Caco-2 (cell line): ENCODE results near the gene HSD17B7. TPM values are rescaled to one million over a fixed set of nuclear protein-coding genes. Genes with fewer than 3 reads are reported as not detected.
"Not testable (repeated sequence)": the region's sequence is repeated elsewhere in the genome, so short reads cannot be mapped to it uniquely, and the experiment has no call there.

Experiments used
- BruUV-seq: library from RNA; stranded (reverse); fragments of 400-500 nt; replicated peaks from 2 replicates; lab custom pipeline; 2021; lab: Mats Ljungman, UMichigan
- CTCF ChIA-PET: fragments of 300-600 bp; sonication (Branson Sonifier 250); formaldehyde crosslinking; loops from one replicate; lab custom pipeline; 2022; ENCODE audit warnings: antibody characterized with exemption; lab: Charles Lee
- POLR2A ChIA-PET: fragments of 300-600 bp; sonication (Branson Sonifier 250); formaldehyde crosslinking; loops from one replicate; lab custom pipeline; 2022; ENCODE audit warnings: antibody characterized with exemption; lab: Charles Lee
- DNase-seq, 2 experiments: peaks; one replicate each; pipeline versions ENCODE4 v3.0.0 to v3.0.0-alpha.2; 2020 to 2022
- H3K27me3 ChIP-seq: replicated peaks from 2 replicates; pipeline ENCODE4 v1.6.0; 2011; ENCODE audit warnings: low read length; ENCODE audit not compliant: control insufficient read depth, insufficient read depth
- H3K36me3 ChIP-seq: 2 replicates; pipeline ENCODE4 v1.5.1; 2011; ENCODE audit warnings: low read length; ENCODE audit not compliant: control insufficient read depth, insufficient read depth
- H3K4me1 ChIP-seq: fragments of 250-450 bp; sonication (Bioruptor Pico); 2 replicates; pipeline ENCODE4 v1.5.1; 2020; ENCODE audit warnings: mild to moderate bottlenecking
- H3K4me3 ChIP-seq: 2 replicates; pipeline ENCODE4 v1.5.1; 2011; ENCODE audit warnings: low read depth, mild to moderate bottlenecking, control low read depth, low read length
- H3K9me3 ChIP-seq: fragments of 250-450 bp; sonication (Bioruptor Pico); 2 replicates; pipeline ENCODE4 v1.5.1; 2020; ENCODE audit warnings: mild to moderate bottlenecking, moderate library complexity
- H3K27ac Mint-ChIP-seq: one replicate; pipeline ENCODE4 v1.8.0; 2022; ENCODE audit warnings: mixed read lengths; ENCODE audit not compliant: unreplicated experiment
- H3K27me3 Mint-ChIP-seq: one replicate; pipeline ENCODE4 v1.8.0; 2022; ENCODE audit warnings: mixed read lengths; ENCODE audit not compliant: insufficient read depth, unreplicated experiment
- H3K36me3 Mint-ChIP-seq: one replicate; pipeline ENCODE4 v1.8.0; 2022; ENCODE audit warnings: mild to moderate bottlenecking, mixed read lengths; ENCODE audit not compliant: insufficient read depth, unreplicated experiment
- H3K4me1 Mint-ChIP-seq: one replicate; pipeline ENCODE4 v1.8.0; 2022; ENCODE audit warnings: low read depth, mixed read lengths; ENCODE audit not compliant: unreplicated experiment
- H3K4me3 Mint-ChIP-seq: one replicate; pipeline ENCODE4 v1.8.0; 2022; ENCODE audit warnings: mild to moderate bottlenecking, moderate library complexity, mixed read lengths; ENCODE audit not compliant: unreplicated experiment
- H3K9me3 Mint-ChIP-seq: one replicate; pipeline ENCODE4 v1.8.0; 2022; ENCODE audit warnings: mixed read lengths; ENCODE audit not compliant: unreplicated experiment
- intact Hi-C: fragments of 100-400 bp; cut with micrococcal nuclease; formaldehyde crosslinking; loops from one replicate; pipeline ENCODE4 v1.10.0; 2022; ENCODE audit not compliant: unreplicated experiment
- total RNA-seq: library from RNA; stranded (reverse); gene quantifications from 2 replicates; pipeline ENCODE4 v1.2.3, GENCODE V29; 2022
- TF ChIP-seq, protein P1 (sequence below), 2 experiments: fragments of 200-600 bp in 1 of 2; IDR thresholded peaks; 1 replicate in 1 of 2; 2 replicates in 1 of 2; pipeline versions ENCODE4 v1.5.1 to v1.8.0; 2011 to 2022; ENCODE audit warnings: antibody characterized with exemption in 1 of 2, control low read depth in 1 of 2, inconsistent platforms in 1 of 2, low read depth in 1 of 2, low read length in 1 of 2, mild to moderate bottlenecking in 1 of 2, moderate library complexity in 1 of 2; ENCODE audit not compliant: insufficient read depth in 1 of 2, severe bottlenecking in 1 of 2, unreplicated experiment in 1 of 2

Gene HSD17B7
- total RNA-seq, 1 experiment from 2014 or later, result 31.9 TPM

DNA sequence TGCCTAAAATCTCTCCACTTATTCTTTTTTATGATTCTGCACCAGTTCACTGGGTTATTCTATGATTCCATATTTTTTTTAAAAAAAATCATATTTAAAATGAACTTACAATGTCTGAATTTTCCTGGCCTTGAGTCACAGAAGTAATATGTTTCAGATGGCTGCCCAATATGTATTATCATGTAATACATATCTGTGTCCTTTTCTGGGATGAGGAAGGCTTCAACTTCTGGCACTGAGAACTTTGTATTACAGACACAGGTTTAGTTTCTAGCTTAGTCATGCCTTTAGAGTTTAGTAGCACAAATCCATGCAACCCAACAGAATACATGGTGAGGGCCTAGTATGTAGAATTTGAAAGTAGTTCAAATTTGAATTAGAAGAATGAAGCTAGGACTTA is 7.8 kb upstream of the HSD17B7 start:
- H3K9me3 ChIP-seq, result no peaks in the 10 kb centered on the region
- ChIA-PET POLR2A (no interaction called here), CTCF (no interaction called here)
- no peak overlapping the region for H3K4me3 Mint-ChIP-seq
- no TSS peak for BruUV-seq
- H3K36me3 ChIP-seq, result no peaks in the 10 kb centered on the region
- no peaks in the 10 kb centered on the region for H3K4me1 ChIP-seq
- H3K27me3 Mint-ChIP-seq, result no peaks in the 10 kb centered on the region
- no peak for DNase-seq
- no peaks in the 10 kb centered on the region for H3K36me3 Mint-ChIP-seq
- TF ChIP-seq, protein P1, sequence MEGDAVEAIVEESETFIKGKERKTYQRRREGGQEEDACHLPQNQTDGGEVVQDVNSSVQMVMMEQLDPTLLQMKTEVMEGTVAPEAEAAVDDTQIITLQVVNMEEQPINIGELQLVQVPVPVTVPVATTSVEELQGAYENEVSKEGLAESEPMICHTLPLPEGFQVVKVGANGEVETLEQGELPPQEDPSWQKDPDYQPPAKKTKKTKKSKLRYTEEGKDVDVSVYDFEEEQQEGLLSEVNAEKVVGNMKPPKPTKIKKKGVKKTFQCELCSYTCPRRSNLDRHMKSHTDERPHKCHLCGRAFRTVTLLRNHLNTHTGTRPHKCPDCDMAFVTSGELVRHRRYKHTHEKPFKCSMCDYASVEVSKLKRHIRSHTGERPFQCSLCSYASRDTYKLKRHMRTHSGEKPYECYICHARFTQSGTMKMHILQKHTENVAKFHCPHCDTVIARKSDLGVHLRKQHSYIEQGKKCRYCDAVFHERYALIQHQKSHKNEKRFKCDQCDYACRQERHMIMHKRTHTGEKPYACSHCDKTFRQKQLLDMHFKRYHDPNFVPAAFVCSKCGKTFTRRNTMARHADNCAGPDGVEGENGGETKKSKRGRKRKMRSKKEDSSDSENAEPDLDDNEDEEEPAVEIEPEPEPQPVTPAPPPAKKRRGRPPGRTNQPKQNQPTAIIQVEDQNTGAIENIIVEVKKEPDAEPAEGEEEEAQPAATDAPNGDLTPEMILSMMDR (IDR thresholded peaks at IDR 0.05; ENCODE audit: insufficient read depth in 1 of 2, low read depth in 1 of 2, low read length in 1 of 2, severe bottlenecking in 1 of 2, unreplicated experiment in 1 of 2), result no peak
- no peaks in the 10 kb centered on the region for H3K4me1 Mint-ChIP-seq
- H3K27me3 ChIP-seq, result no peaks in the 10 kb centered on the region
- intact Hi-C loops, result no loop called here
- no peak overlapping the region for H3K4me3 ChIP-seq
- H3K9me3 Mint-ChIP-seq, result no peaks in the 10 kb centered on the region
- no peak overlapping the region for H3K27ac Mint-ChIP-seq

DNA sequence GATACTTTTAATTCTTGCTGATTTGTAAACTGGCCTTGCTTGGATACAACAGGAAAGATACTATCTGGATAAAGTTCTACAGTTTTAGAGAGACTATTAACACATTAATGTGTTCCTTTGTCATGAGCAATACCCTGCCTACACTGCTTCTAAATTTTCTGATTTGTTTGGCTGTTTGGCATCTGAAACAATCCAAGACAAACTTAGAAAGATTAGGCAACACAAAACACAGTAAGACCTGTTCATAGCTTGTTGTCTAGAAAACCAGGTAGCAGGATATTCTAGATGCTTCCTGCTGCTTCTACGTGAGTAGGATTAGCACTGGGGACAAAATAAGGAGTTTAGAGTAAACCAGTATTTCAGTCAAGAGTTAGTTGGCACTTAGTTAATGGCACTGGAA is 5.6 kb upstream of the HSD17B7 start:
- CTCF ChIA-PET, H3K4me1 Mint-ChIP-seq, intact Hi-C loops, H3K27ac Mint-ChIP-seq, POLR2A ChIA-PET, H3K9me3 Mint-ChIP-seq, H3K9me3 ChIP-seq, H3K36me3 ChIP-seq, H3K27me3 Mint-ChIP-seq, H3K4me3 ChIP-seq, H3K27me3 ChIP-seq, H3K4me3 Mint-ChIP-seq, H3K4me1 ChIP-seq, DNase-seq, H3K36me3 Mint-ChIP-seq, BruUV-seq: not testable (repeated sequence)

DNA sequence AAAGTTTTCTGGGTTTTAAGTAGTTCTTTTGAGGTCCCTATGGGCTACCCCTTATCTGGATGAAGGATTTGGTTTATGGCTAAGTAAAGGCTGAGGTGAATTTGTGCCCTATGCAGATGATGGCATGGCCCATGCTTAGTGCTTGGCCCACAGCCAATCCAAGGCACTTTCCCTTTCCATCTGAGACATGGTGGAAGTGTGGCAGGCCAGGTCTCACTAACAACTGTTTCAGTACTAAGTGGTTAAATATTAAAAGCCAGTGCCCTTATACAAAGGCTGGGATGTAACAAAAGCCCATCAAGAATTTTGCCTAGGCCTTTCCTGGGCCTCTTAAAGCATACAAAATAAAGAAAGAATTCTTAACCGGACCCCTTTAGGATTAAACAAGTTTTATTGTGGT is 1.7 kb upstream of the HSD17B7 start:
- H3K4me3 ChIP-seq, H3K9me3 Mint-ChIP-seq, intact Hi-C loops, H3K27me3 ChIP-seq, H3K27me3 Mint-ChIP-seq, H3K4me1 ChIP-seq, H3K36me3 Mint-ChIP-seq, BruUV-seq, H3K36me3 ChIP-seq, CTCF ChIA-PET, H3K4me1 Mint-ChIP-seq, POLR2A ChIA-PET, H3K9me3 ChIP-seq: not testable (repeated sequence)
- Mint-ChIP-seq H3K4me3 (peak overlapping the region; percentile 27), H3K27ac (peak overlapping the region; percentile 69)
- DNase-seq, result peak; percentile 33 to 38

DNA sequence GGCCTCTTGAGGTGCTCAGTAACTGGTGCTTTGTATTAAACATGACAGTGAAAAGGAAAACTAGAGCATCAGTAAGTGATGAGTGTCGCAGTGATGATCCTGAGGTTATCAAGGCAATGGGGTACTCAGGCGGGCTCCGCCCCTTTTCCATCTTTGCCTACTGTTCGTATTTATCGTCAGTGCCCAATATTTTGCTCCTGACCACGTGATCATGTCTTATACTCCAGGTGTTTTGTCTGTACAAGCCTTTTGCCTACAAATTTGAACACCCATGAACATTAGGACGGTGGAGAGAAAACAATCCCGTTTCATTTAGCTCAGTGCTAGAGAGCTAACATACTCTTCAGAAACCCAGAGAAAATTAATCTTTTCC is 469 bp downstream of the HSD17B7 start:
- Mint-ChIP-seq H3K27ac (peak overlapping the region; percentile 86), H3K4me3 (peak overlapping the region; percentile 77)
- POLR2A ChIA-PET, H3K27me3 Mint-ChIP-seq, H3K27me3 ChIP-seq, H3K4me1 Mint-ChIP-seq, H3K9me3 ChIP-seq, H3K4me1 ChIP-seq, intact Hi-C loops, H3K36me3 Mint-ChIP-seq, CTCF ChIA-PET, H3K36me3 ChIP-seq, H3K9me3 Mint-ChIP-seq: not testable (repeated sequence)
- peak overlapping the region; percentile 51 for H3K4me3 ChIP-seq
- DNase-seq, result peak in 1 of 2 experiments; percentile 11
- TSS peak; percentile 77 for BruUV-seq

DNA sequence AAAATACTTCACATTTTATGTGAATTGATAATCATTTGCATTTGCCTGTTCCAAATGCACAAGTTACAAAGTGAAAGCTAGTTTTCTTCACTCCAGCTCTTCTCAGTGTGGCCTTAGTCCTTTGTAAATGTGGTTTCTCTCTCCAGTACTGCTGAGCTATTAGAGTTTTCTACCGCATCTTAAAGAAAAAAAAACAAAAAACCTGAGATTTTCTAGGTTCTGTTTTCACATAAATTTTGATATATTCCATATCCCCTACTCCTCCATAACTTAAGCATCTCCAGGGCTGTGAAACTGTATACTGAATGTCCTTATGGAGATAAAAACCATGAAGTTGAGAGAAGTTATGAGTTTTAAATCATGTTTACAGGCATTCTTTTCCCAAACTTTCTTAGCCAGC is 3.8 kb downstream of the HSD17B7 start:
- POLR2A ChIA-PET, BruUV-seq, H3K4me1 Mint-ChIP-seq, H3K4me3 Mint-ChIP-seq, H3K27me3 ChIP-seq, H3K4me1 ChIP-seq, H3K36me3 ChIP-seq, DNase-seq, H3K9me3 Mint-ChIP-seq, H3K9me3 ChIP-seq, intact Hi-C loops, H3K4me3 ChIP-seq, H3K27me3 Mint-ChIP-seq, H3K27ac Mint-ChIP-seq, CTCF ChIA-PET: not testable (repeated sequence)
- H3K36me3 Mint-ChIP-seq, result peaks cover 23% of the 10 kb centered on the region

DNA sequence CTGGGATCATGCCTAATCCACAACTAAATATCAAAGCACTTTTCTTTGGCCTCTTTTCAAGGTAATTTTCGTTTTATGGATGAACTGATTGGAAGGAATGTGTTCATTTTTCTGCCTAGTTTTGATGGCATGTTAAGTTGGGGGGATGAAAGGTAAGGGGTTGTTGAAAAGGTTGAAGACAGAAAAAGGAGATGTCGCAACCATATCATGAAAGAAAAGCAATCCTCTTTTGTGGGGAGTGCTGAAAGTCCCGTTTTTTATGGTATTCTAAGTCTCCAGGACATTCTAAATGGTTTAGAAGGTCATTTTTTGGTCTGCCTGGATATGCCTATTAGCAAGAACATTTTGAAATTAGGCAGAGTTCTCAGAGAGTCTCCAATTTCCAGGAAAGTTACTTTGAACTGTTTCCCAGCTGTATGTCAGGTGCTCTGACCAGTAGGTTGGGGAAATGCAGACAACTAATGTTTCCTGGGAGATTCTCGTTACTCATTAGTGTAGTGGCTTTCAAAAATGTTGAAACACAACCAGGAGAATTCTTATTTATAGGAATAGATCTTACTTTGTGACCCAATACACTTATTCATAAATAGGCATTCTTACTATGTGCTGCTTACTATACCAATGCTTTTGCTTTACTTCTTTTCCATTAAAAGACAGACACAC is 6.2 kb downstream of the HSD17B7 start:
- H3K36me3 Mint-ChIP-seq, result peaks cover 43% of the 10 kb centered on the region
- H3K27me3 Mint-ChIP-seq, POLR2A ChIA-PET, H3K4me1 Mint-ChIP-seq, H3K4me3 ChIP-seq, H3K27ac Mint-ChIP-seq, H3K9me3 Mint-ChIP-seq, DNase-seq, CTCF ChIA-PET, H3K4me3 Mint-ChIP-seq, BruUV-seq, H3K27me3 ChIP-seq, H3K9me3 ChIP-seq, H3K36me3 ChIP-seq, H3K4me1 ChIP-seq, intact Hi-C loops: not testable (repeated sequence)
